Mammary microvascular endothelial cell (primary cell): ENCODE measurements around the gene HOXC9. TPM values are rescaled to one million over a fixed set of nuclear protein-coding genes. Genes with fewer than 3 reads are reported as not detected.

Experiments
- total RNA-seq: library from RNA; depleted of rRNA; stranded (reverse); fragments of >200 nt; gene quantifications from 2 replicates; pipeline ENCODE4 v1.2.3, GENCODE V29; 2015

HOXC9 gene
- total RNA-seq = not detected in 2 replicates

DNA sequence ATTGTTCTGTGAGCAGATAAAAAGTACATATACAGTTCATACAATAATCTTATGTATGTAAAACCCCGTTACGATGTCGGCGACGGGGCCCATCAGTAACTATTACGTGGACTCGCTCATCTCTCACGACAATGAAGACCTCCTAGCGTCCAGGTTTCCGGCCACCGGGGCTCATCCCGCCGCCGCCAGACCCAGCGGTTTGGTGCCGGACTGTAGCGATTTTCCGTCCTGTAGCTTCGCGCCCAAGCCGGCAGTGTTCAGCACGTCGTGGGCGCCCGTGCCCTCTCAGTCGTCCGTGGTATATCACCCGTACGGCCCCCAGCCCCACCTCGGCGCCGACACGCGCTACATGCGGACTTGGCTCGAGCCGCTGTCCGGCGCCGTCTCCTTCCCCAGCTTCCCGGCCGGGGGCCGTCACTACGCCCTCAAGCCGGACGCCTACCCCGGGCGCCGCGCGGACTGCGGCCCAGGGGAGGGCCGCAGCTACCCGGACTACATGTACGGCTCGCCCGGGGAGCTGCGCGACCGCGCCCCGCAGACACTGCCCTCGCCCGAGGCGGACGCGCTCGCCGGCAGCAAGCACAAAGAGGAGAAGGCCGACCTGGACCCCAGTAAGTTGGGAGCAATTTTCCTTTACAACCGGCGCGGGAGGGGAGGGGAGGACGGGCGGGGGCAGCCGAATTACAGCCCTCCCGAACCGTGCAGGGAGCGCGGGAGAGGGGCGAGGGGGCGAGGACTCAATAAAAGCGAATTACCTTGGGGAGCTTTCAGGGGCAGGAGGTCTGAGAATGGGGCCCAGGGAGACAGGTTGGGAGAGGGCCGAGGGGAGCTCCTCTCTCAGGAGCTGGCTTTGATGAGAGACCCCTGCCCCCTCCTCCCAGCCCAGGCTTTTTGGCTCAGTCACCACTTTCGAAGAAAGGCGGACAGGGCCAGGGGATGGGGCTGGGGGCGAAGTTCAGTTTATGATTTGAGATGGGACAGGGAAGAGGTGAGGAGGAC lies at the start of gene HOXC9:
Gene HOXC9 (plus strand): TSS at position 46 of the 999 bp plus-strand sequence. CDS start 28 bp downstream, at position 74.

DNA sequence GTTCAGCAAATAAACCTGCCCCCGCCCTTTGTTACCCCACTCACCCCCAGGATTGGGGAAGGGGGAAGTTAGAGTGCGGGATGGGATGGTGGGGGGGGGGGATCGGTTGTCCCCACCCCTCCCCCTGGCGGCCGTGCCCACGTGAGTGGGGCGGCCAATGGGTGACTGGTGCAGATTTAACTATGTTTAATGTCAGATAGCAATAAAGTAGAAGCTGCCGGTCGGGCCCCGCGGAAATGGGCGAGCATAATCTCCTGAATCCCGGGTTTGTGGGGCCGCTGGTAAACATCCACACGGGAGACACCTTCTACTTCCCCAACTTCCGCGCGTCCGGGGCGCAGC lies 45.3 kb upstream of the HOXC9 start, which contains the start of gene HOXC12:
Gene HOXC12 (plus strand): TSS at position 210 of the 342 bp plus-strand sequence. CDS start 27 bp downstream, at position 237.

DNA sequence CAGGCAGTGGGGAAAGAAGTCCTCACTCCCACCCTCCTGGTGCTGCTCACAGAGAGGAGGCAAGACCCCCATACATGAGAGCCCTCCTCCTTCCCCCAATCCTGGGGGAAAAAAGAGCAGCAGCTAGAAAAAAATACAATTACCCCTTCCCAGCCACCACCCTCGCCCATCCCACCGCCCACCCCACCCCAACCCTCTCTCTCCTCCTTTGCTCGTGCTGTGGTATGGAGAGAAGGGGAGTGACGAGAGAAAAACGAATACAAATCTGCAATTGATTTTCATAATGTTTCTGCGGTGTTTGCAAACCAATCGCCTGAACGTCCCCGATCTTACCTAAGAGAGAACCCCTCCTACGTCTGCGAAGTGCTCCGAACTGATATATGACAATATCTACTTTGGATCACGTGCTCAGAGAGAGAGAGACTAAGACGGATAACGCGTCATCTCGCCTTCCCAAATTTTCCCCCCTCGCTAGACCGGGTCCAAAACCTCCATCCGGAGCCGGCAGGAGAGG lies 27.2 kb upstream of the HOXC9 start, which contains the start of gene HOXC11:
Gene HOXC11 (plus strand): TSS at position 405 of the 514 bp plus-strand sequence. CDS start 116 bp downstream, outside the sequence.

DNA sequence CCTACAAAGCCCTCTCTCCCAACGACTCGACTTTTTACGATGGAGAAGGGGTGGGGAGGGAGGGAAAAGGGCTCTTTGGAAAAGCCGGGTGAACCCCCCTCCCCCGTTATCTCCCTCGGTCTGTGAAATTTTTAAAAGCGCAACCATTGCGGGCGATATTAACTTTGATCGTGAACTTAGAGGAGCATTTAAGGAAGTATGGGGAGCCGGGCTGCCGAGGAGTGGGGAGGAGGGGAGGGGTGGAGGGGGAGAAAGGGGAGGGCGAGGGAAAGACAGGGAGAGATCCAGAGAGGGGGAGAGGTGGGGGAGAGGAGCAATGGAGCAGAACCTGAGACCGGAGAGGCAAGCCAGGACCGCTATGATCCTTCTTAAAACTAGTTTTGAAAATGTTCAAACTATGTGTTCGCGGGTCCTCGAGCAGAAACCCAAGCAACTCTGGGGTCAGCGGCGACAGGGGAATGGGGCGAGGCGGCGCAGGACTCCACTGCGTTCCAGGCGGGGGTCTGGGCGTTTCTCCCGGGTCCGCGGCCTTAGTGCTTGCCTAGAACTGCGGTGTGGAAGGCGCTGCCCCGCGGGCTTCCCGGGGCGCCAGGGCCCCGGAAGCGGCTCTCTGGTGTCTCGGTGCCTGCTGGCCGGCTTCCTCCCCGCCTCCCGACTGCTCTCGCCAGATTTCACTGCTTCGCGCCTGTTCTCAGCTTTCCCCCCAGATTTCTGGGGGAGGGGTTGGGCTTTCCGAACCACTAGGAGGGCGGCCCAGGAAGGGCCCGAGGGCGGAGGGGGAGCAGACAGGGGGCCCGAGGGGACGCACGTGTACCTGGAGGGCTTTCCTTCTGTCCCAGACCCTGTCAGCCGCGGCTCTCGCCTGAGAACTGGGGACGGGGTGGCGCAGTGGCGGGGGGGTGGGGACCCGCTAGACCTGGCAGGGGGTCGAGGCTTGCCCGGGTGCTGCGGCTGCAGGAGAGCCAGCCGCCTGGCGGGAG lies 25.6 kb upstream of the HOXC9 start, which contains the start of gene HOTAIR:
Gene HOTAIR (minus strand): TSS at position 871 of the 980 bp plus-strand sequence.

DNA sequence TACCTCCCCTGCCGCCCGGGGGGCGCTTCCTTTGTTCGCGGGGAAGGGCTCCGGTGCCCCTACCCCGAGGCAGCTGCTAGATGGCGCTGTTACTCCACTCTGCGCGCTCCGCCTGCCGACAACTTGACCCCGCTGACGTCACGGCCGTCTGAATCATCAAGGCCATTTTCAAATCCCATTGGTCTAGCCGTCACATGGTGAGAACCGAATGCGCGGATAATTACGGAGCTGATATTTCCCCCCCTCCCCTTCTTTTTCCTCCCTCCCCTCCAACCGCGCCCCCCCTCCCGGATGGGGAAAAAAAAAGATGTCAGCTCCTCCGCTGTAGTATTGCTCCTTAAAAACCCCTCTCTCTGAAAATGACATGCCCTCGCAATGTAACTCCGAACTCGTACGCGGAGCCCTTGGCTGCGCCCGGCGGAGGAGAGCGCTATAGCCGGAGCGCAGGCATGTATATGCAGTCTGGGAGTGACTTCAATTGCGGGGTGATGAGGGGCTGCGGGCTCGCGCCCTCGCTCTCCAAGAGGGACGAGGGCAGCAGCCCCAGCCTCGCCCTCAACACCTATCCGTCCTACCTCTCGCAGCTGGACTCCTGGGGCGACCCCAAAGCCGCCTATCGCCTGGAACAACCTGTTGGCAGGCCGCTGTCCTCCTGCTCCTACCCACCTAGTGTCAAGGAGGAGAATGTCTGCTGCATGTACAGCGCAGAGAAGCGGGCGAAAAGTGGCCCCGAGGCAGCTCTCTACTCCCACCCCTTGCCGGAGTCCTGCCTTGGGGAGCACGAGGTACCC lies 14.9 kb upstream of the HOXC9 start, which contains the start of gene HOXC10:
Gene HOXC10 (plus strand): TSS at position 246 of the 791 bp plus-strand sequence. CDS start 114 bp downstream, at position 360.

DNA sequence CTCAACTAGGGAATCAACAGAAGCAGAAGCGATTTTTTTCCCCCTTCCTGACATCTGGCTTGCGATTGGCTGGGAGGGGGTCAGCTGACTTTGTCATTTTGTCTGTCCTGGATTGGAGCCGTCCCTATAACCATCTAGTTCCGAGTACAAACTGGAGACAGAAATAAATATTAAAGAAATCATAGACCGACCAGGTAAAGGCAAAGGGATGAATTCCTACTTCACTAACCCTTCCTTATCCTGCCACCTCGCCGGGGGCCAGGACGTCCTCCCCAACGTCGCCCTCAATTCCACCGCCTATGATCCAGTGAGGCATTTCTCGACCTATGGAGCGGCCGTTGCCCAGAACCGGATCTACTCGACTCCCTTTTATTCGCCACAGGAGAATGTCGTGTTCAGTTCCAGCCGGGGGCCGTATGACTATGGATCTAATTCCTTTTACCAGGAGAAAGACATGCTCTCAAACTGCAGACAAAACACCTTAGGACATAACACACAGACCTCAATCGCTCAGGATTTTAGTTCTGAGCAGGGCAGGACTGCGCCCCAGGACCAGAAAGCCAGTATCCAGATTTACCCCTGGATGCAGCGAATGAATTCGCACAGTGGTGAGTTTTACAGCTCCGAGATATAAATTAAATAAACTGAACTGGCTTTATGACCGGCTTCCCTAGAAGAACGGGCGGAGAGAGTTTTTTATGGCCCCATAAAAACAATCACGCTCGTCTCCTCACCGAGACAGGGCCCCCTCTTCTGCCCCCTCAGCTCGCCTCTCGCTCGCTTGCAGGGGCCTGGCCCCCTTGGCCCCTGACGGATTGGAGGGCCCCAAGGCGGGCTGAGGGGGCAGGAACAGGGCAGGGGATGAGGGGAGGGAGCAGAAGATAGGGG lies 28.6 kb downstream of the HOXC9 start, which contains the start of gene HOXC6:
Gene HOXC6 (plus strand): TSS at position 127 of the 888 bp plus-strand sequence. CDS start 82 bp downstream, at position 209.

DNA sequence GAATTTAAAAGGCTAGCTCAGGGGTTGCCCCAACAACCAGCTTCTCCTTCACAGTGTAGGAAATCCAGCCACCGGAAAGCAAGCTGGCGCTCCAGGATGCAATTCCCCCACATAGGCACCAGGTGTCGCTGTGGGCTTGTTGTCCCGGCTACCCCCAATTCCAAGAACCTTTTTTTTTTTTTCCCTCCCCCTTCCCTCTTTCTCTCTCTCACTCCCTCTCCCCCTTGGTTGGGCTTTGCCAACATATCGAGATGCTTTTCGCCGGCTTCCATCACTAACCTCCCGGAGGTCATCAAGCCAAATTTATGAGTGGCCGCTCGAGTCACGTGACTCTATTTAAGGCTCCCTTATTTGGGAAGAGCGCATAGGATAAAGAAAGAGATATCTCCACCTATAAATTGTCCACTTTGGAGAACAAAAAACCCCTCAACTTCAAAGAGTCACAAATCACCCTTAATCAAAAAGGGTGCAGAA lies 32.7 kb downstream of the HOXC9 start, which contains the start of gene HOXC5:
Gene HOXC5 (plus strand): TSS at position 424 of the 474 bp plus-strand sequence. CDS start 73 bp downstream, outside the sequence.

Other genes with a start within 250 kb of the HOXC9 start
- gene CISTR, start 248.2 kb upstream of the HOXC9 start, total RNA-seq = not detected in 2 replicates
- gene HOXC13, start 61.3 kb upstream of the HOXC9 start, total RNA-seq = not detected in 2 replicates
- not detected in 2 replicates for gene HOXC12, start 45.3 kb upstream of the HOXC9 start, total RNA-seq
- gene HOXC11, start 27.0 kb upstream of the HOXC9 start, total RNA-seq = not detected in 2 replicates
- gene HOTAIR, start 25.2 kb upstream of the HOXC9 start, total RNA-seq = not detected in 2 replicates
- not detected in 2 replicates for gene HOXC10, start 15.0 kb upstream of the HOXC9 start, total RNA-seq
- gene HOXC8, start 8.8 kb downstream of the HOXC9 start, total RNA-seq = not detected in 2 replicates
- not detected in 2 replicates for gene HOXC6, start 28.3 kb downstream of the HOXC9 start, total RNA-seq
- gene HOXC5, start 32.9 kb downstream of the HOXC9 start, total RNA-seq = not detected in 2 replicates
- not detected in 2 replicates for gene HOXC4, start 53.7 kb downstream of the HOXC9 start, total RNA-seq
- gene SMUG1, start 188.8 kb downstream of the HOXC9 start, total RNA-seq = 28.0 and 42.6 TPM in 2 replicates